Right lobe of liver (tissue), 4 donors: ENCODE results near the gene FAM20C.

Experiments used
- CTCF ChIP-seq, 4 donors: fragments of 200-600 bp in 3 of 4; fragments of 450-650 bp in 1 of 4; IDR thresholded peaks; one replicate each; pipeline versions ENCODE4 v1.5.1 to v1.8.0; 2016 to 2022; ENCODE audit warnings: antibody characterized with exemption in 4 of 4, mild to moderate bottlenecking in 2 of 4
- POLR2A ChIP-seq: fragments of 450-650 bp; IDR thresholded peaks from one replicate; pipeline ENCODE4 v1.6.1; 2017; ENCODE audit warnings: antibody characterized with exemption, mild to moderate bottlenecking
- donor health status: DM: no; HTN: no; CAD: no.
- donor health status: DM: no; HTN: no; CAD: no.
- donor health status: DM: no; HTN: yes; CAD: no.

- TF ChIP-seq POLR2A (no peak), CTCF (IDR thresholded peaks at IDR 0.05) (no peak)
Observed at GRCh38 chr7:274266-274665, 81.9 kb downstream of the FAM20C start.
